GDM1 (cell line): ENCODE data around the gene DDX31.

ENCODE experiments used
- DNase-seq: peaks from one replicate; lab custom pipeline; 2025; lab: John Stamatoyannopoulos, UW

DDX31 gene

DNA sequence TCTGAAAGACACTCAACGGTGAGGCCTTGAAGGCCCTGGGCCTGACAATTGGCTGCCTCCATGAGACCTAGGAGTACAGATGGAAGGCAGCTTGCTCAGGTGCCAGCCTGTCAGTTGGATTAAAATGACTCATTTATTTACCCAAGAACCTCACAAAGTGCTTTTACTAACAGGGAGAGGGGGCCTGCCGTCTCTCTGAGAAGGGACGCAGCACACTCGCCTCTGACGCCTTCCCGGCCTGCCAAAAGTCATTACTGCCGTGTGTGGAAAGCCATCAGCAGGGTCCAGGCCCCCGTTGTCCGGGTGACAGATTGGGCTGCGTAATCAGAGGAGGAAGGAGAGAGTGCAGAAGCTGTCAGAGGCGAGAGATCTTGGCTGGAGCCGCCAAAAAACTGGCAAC is 32.4 kb downstream of the DDX31 start:
- no peak for DNase-seq

DNA sequence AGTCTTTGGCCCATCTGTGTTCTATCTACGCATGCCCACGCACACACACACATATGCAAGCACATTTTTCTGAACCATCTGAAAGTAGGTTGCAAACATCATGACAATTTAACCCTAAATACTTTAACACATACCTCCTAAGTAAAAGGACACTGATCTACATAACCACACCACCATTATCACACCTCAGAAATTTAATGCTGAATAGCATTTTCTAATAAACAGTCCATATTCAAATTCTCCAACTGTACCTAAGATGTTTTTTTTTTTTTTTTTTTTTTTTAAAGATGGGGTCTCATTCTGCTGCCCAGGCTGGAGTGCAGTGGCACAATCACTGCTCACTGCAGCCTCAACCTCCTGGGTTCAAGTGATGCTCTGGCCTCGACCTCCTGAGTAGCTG is 35.5 kb downstream of the DDX31 start:
- DNase-seq, result no peak

DNA sequence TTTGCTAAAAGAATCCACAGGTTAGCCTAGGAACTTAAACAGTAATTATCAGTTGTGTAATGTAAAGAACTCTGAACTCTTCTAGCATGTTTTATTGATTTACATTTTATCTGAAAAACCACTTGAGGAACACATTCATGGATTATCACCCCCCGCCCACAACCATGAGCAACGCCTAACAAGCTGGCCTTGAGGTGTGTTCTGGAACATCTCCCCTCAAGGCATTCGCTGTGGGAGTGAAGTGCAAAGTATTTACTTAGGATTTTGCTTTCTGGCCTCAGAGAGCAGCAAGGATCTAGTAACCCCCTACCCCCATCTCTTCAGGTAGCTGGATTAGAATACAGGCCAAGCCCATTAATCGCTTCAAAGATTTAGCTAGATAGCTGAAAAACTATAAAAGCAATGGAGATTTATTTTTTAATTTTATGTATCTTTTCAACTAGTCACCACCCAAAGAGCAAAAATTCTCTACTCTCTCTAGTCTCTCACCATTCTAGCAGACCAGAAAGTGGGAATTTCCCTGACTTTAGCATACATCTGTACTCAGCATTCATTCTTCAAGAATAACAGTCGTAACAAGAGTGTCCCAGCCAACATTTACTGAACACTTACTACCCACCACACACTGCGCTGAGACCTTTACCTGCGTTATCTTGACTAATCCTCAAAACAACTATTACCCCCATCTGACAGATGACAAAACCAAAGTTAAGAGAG is 37.2 kb downstream of the DDX31 start:
- DNase-seq, result no peak

DNA sequence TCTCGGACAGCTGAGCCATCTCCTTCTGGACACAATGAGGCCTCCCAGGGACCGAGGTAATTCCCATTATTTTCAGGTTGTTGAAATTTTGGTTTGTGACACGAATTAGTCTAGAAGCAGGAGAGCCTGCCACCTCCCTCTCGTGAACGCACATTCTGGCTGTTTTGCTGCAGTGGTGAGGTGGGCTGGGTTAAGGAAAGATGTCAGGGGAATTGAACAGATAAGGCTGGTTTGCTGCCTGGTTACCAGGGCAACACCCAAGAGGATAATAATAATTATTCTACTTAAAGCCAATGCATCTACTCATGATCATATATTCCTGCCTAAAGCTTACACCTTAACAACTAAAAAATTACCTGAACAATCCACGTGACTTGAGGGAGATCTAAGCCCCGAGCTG is 38.1 kb downstream of the DDX31 start:
- DNase-seq, result no peak

DNA sequence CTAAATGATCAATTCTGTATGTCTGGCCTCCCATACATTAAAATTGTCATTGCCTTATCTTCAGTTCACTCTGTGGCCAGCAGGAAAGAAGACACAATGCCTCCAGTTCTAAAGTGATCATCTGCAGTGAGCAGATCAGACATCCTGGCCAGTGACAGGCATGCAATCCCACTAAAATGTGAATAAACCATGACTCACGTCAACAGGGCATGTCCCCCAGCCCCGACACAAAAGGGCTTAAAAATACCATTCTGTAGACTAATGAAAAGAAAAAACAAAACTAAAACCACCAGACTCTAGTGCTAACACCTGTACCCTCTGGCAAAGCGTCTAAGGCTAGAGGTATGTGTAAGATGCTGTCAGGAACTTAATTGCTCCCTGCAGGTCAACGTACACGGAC is 38.5 kb downstream of the DDX31 start:
- no peak for DNase-seq

DNA sequence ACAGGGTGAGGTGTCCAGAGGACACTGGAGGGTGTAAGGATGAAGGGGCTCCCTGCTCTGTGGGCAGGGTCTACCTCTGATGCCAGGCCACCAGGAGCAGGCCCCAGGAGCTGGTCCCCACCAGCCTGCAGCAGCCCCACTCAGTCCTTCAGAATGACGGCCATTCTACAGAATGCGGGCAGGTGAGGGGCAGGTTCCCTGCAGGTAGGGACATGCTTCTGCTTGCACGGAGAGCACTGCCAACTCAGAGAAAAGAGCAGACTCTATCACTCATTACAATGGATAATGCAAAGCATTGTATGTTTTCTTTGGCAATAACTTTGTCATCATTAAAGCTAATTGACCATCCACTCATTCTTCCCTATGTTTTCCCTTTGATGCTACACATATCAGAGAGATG is 39.0 kb downstream of the DDX31 start:
- no peak for DNase-seq

DNA sequence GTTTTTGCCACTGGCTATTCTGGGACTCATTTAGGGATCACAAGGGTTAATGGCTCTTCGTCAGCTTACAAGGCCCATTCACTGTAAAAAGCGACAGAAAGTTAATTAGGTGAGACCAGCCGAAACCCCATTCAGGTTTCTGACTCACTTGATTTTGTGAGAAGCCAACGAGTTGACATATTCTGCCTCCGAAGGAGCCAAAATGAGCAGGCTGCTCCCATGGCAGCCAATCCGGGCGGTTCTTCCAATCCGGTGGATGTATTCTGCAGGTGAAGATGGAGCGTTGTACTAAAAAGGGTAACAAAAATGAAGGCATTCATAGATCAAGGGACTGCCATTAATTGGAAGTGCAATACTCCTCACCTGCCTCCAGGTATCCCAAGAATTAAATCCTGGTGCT is 39.7 kb downstream of the DDX31 start:
- DNase-seq, result no peak

DNA sequence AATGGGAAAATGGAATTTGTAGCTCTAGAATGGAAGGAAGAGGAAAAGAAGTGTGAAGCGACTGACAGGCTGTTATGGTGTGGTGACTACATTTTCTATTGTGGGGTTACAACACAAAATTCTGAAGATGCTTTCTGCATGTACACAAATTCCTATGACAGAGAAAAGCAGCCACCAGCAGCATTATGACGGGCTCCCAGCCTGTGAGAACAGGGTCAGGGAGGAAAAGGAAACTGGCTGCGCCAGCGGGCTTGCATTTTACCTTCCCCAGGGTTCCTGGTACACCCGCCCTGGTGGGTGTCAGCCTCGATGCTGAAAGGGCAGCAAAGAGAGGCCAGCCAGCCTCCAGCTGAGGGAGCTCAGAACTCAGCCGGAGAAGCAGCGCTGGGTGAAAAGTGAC is 41.0 kb downstream of the DDX31 start:
- no peak for DNase-seq

DNA sequence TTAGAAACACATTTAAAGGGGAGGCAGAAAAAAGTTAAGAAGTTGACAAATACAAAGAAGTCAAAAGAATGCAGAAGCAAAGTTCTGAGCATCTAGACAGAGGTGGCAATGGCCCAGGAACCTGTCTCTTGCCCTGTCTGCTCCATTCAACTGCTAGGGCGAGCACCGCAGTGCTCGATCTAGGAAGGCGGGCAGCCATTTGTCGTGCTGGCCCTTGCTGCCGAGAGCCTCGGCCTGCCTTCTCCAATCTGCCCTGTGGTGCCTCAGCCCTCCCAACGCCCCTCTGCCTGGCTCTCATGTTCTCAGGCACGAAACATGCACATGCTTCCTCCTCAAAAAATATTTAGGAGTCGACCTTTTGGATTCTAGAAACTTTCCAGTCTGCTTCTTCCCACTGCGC is 42.2 kb downstream of the DDX31 start:
- DNase-seq, result no peak

DNA sequence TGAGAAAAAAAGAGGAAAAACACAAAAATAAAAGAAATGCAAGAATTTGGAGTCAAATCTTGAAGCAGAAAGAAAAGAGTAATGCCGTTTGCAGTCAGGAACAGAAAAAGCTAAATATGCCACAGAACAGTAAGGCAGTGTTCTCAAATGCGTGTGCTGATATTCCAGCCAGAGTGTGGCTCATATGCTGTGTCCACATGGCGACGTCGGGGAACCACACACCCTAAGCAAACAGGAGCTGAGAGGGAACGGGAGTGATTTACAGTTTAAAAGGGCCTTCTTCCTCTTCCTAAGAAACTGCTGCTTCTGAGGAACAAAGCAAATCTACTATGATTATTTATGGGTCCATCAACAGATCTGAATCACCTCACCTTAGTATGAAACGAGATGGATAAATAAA is 42.7 kb downstream of the DDX31 start:
- DNase-seq, result no peak

DNA sequence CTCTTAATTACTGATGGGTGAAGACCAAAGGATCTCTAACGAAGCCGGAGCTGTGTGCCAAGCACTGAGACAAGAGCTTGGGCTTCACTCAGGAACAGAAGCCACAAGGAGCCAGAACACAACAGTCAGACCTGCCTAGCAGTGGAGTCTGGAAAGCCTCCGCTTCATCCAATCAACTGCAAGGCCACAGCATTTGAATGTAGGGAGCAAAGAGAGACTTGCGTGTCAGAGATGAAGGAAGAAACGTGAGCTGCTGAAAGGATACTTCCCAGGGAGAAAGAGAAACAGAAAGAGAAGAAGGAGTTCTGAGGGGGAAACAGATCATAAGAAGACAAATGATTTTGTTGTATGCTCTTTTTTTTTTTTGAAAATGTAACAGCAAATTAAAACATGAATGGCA is 43.5 kb downstream of the DDX31 start:
- DNase-seq, result no peak

DNA sequence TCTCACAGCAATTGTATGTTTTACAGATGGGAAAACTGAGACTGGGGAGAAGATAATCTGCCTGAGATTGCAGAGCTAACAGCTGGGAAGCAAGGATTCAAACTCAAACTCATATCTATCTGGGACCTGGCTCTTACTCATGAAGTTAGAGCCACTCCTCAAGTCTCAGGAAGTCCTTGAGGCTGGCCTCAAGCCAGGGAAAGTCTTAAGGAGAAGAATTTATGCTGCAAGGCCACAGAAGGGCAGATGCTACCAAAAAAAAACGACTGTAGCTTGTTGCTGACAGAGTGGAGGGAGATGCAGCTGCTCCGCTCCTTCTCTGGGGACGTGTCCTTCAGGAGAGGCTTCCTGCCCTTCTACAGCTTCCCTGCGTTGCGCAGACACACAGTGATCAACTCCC is 47.6 kb downstream of the DDX31 start:
- no peak for DNase-seq

DNA sequence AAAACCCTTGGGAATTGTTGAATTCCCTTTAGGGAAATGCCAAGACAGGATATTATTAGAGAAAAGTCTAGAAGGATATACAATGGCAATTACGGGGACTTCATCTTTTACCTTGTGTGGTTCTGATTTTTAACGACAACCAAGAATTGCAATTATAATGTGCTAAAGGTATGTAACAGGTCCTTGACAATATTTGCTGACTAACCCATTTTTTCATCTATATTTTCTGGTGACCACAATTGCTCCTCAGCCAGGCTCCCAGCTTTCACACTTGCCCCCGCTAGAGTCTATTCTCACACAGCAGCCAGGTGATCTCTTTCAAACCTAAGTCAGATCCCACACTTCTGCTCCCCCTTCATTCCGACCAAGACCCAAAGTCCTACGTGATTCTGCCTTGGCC is 53.1 kb downstream of the DDX31 start:
- no peak for DNase-seq

DNA sequence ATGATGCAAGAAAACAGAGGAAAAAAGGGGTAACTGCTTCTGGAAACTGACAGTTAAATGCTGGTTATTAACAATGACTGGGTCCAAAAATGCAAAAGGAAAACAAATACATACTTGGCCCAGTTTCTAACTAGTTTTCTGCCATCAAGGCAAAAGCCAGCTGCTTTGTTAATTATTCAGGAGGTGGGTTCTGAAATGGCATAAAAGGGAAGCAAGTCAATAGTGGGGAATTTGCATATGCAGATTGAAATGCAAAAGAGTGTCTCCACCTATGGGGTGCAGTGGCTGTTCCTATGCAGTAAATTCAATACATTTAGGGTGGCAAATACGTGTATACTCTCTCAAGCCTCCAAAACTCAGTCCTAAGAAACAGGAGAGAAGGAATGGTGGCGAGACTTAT is 54.0 kb downstream of the DDX31 start:
- DNase-seq, result no peak

DNA sequence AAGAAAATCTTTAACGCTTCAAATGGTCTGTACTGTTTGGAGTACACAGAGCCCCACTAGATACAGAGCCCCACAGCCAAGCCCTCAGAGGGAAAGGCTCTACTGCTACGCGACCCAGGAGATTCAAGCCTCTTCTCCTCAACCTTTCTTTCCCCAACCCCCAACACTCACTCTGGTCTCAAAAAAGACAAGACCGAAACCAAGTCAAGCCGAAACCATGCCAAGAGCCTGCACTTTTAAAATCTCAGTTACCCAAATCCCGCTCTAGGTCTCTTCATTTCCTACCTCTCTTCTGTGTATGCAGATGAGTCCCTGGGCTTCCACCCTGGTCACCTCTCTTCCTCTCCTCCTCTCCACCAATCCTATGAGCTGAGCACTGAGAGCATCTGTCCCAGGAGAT is 55.5 kb downstream of the DDX31 start:
- no peak for DNase-seq

DNA sequence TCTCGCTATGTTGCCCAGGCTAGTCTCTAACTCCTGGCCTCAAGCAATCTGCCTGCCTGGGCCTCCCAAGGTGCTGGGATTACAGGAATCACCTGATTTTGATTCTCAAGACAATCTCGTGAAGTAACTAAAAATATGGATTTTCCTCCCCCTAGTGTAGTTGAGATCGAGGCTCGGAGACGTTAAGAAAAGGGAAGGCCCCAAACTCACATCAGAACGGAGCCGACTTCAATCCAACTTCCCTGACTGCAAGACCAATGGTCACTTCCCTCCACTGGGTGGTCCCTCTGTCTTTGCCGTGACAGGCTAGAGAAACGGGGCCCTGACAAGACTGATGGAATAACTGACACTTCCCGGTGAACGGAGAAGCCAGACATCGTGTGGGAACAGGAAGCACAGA is 59.1 kb downstream of the DDX31 start:
- no peak for DNase-seq

DNA sequence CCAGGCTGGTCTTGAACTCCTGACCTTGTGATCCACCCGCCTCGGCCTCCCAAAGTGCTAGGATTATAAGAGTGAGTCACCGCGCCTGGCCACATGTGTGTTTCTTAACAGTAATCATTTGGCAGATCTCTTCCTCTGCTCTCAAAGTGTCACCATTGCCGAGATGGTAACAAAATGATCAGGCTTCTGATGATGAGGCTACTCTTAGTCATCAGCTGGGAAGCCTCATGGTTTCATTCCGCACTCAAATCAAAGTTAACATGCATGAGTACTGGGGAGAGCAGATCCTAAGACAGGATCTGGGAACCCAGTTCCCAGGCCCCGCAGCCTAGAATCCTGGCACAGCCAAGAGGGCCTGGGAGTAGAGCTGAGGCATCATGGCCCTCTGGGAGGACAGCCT is 60.0 kb downstream of the DDX31 start:
- no peak for DNase-seq

DNA sequence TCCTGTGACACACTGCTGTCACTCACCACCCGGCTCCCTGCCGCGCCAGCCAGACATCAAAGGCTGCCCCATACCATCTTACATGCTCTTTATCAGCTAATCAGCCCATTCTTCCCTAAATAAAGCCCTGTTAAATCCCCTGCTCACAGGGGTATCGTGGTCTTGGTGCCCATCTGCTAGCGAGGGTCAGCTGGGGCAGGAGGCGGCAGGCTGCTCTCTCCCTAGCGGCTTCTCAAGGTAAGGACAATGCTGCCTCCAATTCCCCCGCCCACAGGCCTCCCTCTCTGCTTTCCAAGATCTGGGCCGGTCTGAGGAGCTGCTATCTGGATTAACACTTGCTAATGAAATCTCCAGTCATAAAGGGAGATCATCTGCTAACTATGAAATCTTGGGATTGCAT is 60.6 kb downstream of the DDX31 start:
- no peak for DNase-seq

DNA sequence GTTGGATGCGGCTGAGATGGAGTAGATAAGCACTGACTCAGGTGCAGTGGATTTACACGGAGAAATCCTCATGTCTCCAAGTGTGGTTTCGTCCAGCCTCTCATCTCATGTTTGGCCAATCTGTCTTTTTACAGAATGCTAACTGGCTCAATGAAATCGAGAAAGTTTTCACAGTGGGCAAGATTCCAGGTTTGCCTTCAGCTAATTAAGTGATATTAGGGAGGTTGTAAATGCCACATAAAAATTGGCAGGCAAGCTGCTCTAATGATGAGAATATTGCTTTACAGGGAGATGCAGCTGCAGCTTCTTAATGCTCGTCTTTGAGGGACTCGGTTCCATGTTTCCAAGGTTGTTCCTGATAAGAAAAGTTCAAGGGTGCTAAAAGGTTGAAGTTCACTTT is 63.7 kb downstream of the DDX31 start:
- DNase-seq, result no peak

DNA sequence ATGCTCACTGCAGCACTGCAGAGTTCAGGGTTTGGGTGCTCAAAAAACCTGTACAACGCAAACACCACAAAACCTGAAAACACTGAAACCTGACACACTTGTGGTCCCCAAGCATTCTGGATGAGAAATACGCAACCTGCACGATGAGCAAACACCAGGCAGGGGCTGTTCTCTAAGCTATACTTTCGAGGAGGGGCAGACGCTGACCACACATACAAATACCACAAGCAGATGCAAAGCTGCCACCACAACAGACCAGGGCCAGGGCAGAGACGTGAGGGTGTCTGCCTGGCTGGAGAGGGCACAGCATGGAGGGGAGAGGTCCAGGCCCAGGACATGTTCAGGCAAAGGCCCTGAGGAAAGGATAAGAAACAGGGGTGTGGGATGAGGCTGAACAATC is 64.4 kb downstream of the DDX31 start:
- no peak for DNase-seq

DNA sequence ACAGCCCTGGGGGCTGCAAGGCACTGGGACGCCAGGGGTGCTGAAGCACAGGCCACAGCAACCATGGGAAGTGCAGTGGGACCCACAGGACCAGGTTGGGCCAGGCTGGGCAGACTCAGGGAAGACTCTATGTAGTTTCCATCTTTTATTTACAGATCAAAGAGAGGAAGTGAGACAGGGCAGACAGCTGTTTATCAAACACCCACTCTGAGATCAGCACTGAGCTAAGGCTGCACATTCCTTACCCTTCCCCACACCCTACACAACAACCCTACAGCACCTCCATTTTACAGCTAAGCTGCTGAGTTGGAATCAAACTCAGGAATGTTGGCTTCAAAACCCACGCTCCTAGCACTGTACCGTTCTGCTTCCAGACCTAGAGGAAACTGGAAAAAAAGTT is 67.6 kb downstream of the DDX31 start:
- DNase-seq, result no peak

DNA sequence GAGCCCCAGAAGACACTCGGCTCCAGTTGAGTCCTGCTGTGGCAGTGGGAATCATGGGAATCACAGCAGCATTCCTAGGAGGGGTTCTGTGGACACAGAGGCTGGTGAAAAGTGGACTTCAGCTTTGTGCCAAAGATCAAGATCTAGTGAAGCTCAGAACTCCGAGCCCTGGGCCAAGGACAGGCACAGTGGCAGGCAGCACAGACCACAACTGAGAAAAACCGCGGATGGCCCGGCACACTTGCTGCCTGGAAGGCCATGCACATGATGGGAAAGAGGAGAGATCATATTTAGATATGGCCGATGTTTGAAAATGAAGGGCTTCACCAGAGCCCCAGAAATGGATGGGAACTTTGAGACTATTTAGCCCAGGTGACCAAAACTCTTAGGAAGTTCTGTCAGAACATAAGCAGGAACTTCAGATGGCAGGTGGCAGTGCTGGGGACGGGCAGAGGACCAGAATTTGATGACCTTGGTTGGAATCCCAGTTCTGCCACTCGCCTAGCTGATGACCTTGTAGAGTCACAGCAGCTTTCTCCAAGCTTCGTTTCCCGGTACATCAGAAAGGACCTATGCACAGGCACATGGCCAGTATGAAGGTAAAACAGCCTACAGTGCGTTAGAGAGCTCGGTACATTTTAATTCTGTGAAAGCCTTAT is 69.3 kb downstream of the DDX31 start:
- DNase-seq, result no peak

DNA sequence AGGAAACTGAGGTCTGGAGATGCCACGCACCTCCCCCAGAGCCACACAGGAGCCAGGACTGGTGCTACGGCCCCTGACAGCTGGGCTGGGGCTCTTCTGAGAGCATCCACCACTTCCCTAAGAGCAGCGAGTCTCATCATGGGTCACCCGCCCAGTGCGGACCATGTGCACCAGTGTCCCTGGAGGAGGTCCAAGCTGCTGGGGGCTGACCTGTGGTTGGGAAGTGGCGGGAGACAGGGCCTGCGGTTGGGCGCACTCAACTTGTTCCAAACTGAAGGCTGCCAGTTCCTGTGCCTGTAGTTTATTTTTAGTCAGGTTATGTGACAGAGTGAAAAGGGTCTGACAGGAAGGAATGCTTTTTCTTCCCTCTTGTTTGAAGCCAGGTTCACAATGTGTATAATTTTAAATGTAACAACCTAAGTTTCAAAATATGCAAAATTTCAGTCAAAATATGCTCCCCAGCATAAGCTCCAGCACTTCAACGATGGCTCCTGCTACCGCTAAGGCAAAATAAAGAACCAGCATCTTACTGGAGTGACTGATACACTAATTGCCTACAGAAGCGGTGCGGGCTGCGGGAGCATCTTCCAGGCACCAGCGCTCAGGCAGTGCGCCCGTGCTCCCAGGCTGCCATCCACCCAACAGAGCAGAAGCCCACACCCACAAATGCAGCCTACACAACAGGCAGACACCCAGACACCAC is 72.6 kb downstream of the DDX31 start:
- peak; percentile 51 for DNase-seq

DNA sequence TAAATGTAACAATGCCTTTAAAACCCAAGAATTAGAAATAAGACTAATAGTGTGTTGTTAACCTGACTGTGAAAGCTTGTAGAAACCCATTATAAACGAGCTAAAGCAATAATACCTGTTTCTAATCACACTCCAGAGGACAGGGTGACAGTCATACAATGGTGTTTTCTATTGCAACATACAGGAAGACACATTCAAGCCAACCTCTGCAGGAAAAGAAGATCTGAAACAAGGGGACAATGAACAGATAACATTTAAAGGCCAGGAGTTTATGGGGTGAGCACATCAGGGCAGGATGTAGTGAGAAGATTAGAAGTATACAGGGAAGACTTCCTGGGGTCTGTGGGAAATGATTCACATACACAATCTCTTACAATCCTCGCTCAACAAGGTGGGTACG is 73.6 kb downstream of the DDX31 start:
- DNase-seq, result no peak
